Fibroblast of the conjunctiva (primary cell): ENCODE results near the gene EMC1.
A peak's percentile ranks its signal among the peaks of the same experiment; 100 is the strongest.
"Not testable (repeated sequence)": the region's sequence is repeated elsewhere in the genome, so short reads cannot be mapped to it uniquely, and the experiment has no call there.

Experiments
- DNase-seq: peaks from one replicate; pipeline ENCODE4 v3.0.0-alpha.2; 2010; ENCODE audit warnings: low read depth

EMC1 gene

GRCh38 chr1:19216585-19216984 is 34.7 kb downstream of the EMC1 start:
- not testable (repeated sequence) for DNase-seq

- no peak for DNase-seq
Observed at GRCh38 chr1:19213580-19213979, 37.7 kb downstream of the EMC1 start.

- no peak for DNase-seq
Observed at GRCh38 chr1:19212167-19212566, 39.2 kb downstream of the EMC1 start.

- DNase-seq, result no peak
Observed at GRCh38 chr1:19210772-19211549, 40.4 kb downstream of the EMC1 start.

- peak; percentile 73 for DNase-seq
Observed at GRCh38 chr1:19209990-19210771, 41.1 kb downstream of the EMC1 start, which contains the start of gene UBR4. Gene UBR4, minus strand, starts transcription at chr1:19210266. Its CDS starts 18 bp downstream, at chr1:19210248.

- peak; percentile 13 for DNase-seq
Observed at GRCh38 chr1:19209439-19209989, 41.8 kb downstream of the EMC1 start.

- peak; percentile 16 for DNase-seq
Observed at GRCh38 chr1:19208710-19209438, 42.5 kb downstream of the EMC1 start.

GRCh38 chr1:19206947-19207346 is 44.4 kb downstream of the EMC1 start:
- DNase-seq, result no peak

- DNase-seq, result no peak
Observed at GRCh38 chr1:19205845-19206244, 45.5 kb downstream of the EMC1 start.

GRCh38 chr1:19205403-19205802 is 45.9 kb downstream of the EMC1 start:
- no peak for DNase-seq

- no peak for DNase-seq
Observed at GRCh38 chr1:19204446-19205266, 46.7 kb downstream of the EMC1 start.

- peak; percentile 38 for DNase-seq
Observed at GRCh38 chr1:19203440-19203839, 47.9 kb downstream of the EMC1 start.

- no peak for DNase-seq
Observed at GRCh38 chr1:19202396-19202795, 48.9 kb downstream of the EMC1 start.

- no peak for DNase-seq
Observed at GRCh38 chr1:19199969-19200604, 51.2 kb downstream of the EMC1 start.

- DNase-seq, result no peak
Observed at GRCh38 chr1:19199329-19199968, 51.9 kb downstream of the EMC1 start.

GRCh38 chr1:19198820-19199219 is 52.5 kb downstream of the EMC1 start:
- no peak for DNase-seq

GRCh38 chr1:19197845-19198244 is 53.5 kb downstream of the EMC1 start:
- DNase-seq, result no peak

- DNase-seq, result no peak
Observed at GRCh38 chr1:19196331-19196730, 55.0 kb downstream of the EMC1 start.

GRCh38 chr1:19193004-19193403 is 58.3 kb downstream of the EMC1 start:
- DNase-seq, result no peak

GRCh38 chr1:19191811-19192210 is 59.5 kb downstream of the EMC1 start:
- DNase-seq, result no peak
